ENCODE results near the gene DDX47. TPM values are rescaled to one million over a fixed set of nuclear protein-coding genes. Genes with fewer than 3 reads are reported as not detected.

DDX47 gene
- total and polyA plus RNA-seq, 2 of the 13 experiments (the other 11 are each of a cell fraction or from before 2014, with no cell fraction given): 48.5 to 78.7 TPM

GRCh38 chr12:12794686-12795085 lies 18.5 kb upstream of the DDX47 start:
- H3K27ac ChIP-seq (ENCODE audit: extremely low read length, insufficient read depth, low read length): no peak overlapping the region
- H3K36me3 ChIP-seq (replicated peaks in 1 of 2; ENCODE audit: control insufficient read depth in 1 of 2, insufficient read depth in 2 of 2, low read length in 2 of 2): no peaks in the 10 kb centered on the region
- no TSS peak for BruUV-seq (replicated peaks)
- no peak overlapping the region for H3K4me3 ChIP-seq (replicated peaks in 1 of 3; ENCODE audit: insufficient read depth in 1 of 3, low read depth in 2 of 3, low read length in 3 of 3)
- H3K4me2 ChIP-seq (ENCODE audit: low read depth, low read length): no peak overlapping the region
- 52% methylated on average over 2 of the region's 2 CpGs for WGBS (ENCODE audit: low lambda C conversion rate)
- H3K9ac ChIP-seq (ENCODE audit: insufficient read depth, low read depth, low read length): no peak overlapping the region
- H3K9me3 ChIP-seq (ENCODE audit: low read length): no peaks in the 10 kb centered on the region
- no peaks in the 10 kb centered on the region for H3K79me2 ChIP-seq (ENCODE audit: insufficient read depth, low read length)
- H2AFZ ChIP-seq (ENCODE audit: low read length): no peak overlapping the region
- H3K27me3 ChIP-seq (ENCODE audit: control insufficient read depth in 1 of 2, insufficient read depth in 2 of 2, low read length in 2 of 2): peaks cover 0 to 17% of the 10 kb centered on the region in 2 experiments; a peak in 1 of 5 replicates
- H3K4me1 ChIP-seq (ENCODE audit: insufficient read depth, low read length): peaks cover 14% of the 10 kb centered on the region; the same call in 1 of the 2 replicates
- no peaks in the 10 kb centered on the region for H4K20me1 ChIP-seq (ENCODE audit: insufficient read depth, low read length)
- intact Hi-C loops (cut with micrococcal nuclease; ENCODE audit: unreplicated experiment) (no loop called here), in situ Hi-C loops (cut with HindIII; ENCODE audit: extremely low pct_ligation_motif_present, low pct_unique_long_range_greater_than_20kb) (loop anchor here (25.0 kb wide), 1 partner anchor 418 kb away; no protein-coding TSS in a partner anchor)
- TF ChIP-seq ZNF572 (CRISPR knock-in tag; IDR thresholded peaks at IDR 0.05) (no peak), ZNF605 (CRISPR knock-in tag; IDR thresholded peaks at IDR 0.05) (no peak), RAD51 (IDR thresholded peaks at IDR 0.05; ENCODE audit: borderline replicate concordance) (no peak), HOXA5 (CRISPR knock-in tag; IDR thresholded peaks at IDR 0.05) (no peak), ETS1 (CRISPR knock-in tag; IDR thresholded peaks at IDR 0.05) (no peak), ZNF576 (CRISPR knock-in tag; IDR thresholded peaks at IDR 0.05) (no peak), SRSF1 (optimal IDR thresholded peaks at IDR 0.05; ENCODE audit: low read depth, low read length) (no peak), ZNF17 (CRISPR knock-in tag; IDR thresholded peaks at IDR 0.05) (no peak), ZSCAN5A (CRISPR knock-in tag; IDR thresholded peaks at IDR 0.05; ENCODE audit: borderline replicate concordance) (no peak), KDM5A (IDR thresholded peaks at IDR 0.05; ENCODE audit: borderline replicate concordance, low read length) (no peak), ATM (IDR thresholded peaks at IDR 0.05; ENCODE audit: borderline replicate concordance) (no peak), ZNF724P (CRISPR knock-in tag; IDR thresholded peaks at IDR 0.05; ENCODE audit: borderline replicate concordance) (no peak), SRF (IDR thresholded peaks at IDR 0.05; ENCODE audit: low read depth, low read length) (no peak), ZNF75D (CRISPR knock-in tag; IDR thresholded peaks at IDR 0.05; ENCODE audit: borderline replicate concordance) (no peak), ZNF674 (CRISPR knock-in tag; IDR thresholded peaks at IDR 0.05; ENCODE audit: low read depth) (no peak), SSRP1 (CRISPR knock-in tag; IDR thresholded peaks at IDR 0.05) (no peak), SMAD9 (CRISPR knock-in tag; IDR thresholded peaks at IDR 0.05) (no peak)
- TF ChIP-seq, protein P1, sequence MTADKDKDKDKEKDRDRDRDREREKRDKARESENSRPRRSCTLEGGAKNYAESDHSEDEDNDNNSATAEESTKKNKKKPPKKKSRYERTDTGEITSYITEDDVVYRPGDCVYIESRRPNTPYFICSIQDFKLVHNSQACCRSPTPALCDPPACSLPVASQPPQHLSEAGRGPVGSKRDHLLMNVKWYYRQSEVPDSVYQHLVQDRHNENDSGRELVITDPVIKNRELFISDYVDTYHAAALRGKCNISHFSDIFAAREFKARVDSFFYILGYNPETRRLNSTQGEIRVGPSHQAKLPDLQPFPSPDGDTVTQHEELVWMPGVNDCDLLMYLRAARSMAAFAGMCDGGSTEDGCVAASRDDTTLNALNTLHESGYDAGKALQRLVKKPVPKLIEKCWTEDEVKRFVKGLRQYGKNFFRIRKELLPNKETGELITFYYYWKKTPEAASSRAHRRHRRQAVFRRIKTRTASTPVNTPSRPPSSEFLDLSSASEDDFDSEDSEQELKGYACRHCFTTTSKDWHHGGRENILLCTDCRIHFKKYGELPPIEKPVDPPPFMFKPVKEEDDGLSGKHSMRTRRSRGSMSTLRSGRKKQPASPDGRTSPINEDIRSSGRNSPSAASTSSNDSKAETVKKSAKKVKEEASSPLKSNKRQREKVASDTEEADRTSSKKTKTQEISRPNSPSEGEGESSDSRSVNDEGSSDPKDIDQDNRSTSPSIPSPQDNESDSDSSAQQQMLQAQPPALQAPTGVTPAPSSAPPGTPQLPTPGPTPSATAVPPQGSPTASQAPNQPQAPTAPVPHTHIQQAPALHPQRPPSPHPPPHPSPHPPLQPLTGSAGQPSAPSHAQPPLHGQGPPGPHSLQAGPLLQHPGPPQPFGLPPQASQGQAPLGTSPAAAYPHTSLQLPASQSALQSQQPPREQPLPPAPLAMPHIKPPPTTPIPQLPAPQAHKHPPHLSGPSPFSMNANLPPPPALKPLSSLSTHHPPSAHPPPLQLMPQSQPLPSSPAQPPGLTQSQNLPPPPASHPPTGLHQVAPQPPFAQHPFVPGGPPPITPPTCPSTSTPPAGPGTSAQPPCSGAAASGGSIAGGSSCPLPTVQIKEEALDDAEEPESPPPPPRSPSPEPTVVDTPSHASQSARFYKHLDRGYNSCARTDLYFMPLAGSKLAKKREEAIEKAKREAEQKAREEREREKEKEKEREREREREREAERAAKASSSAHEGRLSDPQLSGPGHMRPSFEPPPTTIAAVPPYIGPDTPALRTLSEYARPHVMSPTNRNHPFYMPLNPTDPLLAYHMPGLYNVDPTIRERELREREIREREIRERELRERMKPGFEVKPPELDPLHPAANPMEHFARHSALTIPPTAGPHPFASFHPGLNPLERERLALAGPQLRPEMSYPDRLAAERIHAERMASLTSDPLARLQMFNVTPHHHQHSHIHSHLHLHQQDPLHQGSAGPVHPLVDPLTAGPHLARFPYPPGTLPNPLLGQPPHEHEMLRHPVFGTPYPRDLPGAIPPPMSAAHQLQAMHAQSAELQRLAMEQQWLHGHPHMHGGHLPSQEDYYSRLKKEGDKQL (CRISPR knock-in tag; IDR thresholded peaks at IDR 0.05; ENCODE audit: low read depth): no peak
- DNase-seq (ENCODE audit: low spot score): no peak
- CTCF ChIA-PET (ENCODE audit: low intra/inter-chr PET ratio, low total read pairs): no interaction called here
- POLR2A ChIA-PET: no interaction called here
- FAIRE-seq: no peak
- no peak for ATAC-seq

Data from HepG2 (cell line).